ENCODE results near the gene P3H4.

DNA sequence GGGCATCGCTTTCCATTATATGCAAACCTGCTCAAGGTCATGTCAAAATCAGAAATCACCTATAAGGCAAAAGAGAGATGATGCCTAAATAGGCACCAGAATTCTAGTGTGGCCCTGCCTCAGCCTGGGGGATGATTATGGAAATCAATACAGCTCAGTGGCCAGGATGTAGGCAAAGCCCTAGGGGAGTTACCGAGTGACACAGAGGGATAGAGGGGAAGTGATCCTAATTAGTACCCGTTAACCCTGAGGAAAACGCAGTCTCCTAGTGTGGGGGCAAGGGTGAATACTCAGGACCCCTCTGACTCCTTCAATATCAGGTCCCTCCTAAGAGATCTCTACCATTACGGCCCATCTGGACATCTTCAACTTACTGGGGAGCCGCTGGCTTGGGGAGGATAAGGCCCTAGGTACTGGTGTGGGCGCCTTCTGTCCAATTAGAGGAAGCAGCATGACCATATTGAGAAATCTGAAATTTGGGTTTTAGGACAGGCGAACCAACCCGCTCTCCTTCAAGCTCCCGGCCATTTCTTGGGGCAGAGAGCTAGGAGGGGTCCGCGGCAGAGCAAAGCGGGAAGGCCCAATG lies 23.6 kb upstream of the P3H4 start:
- no peak for TF ChIP-seq POLR2A (IDR thresholded peaks at IDR 0.05)
- TF ChIP-seq, protein P1, sequence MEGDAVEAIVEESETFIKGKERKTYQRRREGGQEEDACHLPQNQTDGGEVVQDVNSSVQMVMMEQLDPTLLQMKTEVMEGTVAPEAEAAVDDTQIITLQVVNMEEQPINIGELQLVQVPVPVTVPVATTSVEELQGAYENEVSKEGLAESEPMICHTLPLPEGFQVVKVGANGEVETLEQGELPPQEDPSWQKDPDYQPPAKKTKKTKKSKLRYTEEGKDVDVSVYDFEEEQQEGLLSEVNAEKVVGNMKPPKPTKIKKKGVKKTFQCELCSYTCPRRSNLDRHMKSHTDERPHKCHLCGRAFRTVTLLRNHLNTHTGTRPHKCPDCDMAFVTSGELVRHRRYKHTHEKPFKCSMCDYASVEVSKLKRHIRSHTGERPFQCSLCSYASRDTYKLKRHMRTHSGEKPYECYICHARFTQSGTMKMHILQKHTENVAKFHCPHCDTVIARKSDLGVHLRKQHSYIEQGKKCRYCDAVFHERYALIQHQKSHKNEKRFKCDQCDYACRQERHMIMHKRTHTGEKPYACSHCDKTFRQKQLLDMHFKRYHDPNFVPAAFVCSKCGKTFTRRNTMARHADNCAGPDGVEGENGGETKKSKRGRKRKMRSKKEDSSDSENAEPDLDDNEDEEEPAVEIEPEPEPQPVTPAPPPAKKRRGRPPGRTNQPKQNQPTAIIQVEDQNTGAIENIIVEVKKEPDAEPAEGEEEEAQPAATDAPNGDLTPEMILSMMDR (IDR thresholded peaks at IDR 0.05) = no peak

Data from upper lobe of left lung (tissue), 4 donors.